Pons (tissue), 1 donor: ENCODE results near the gene ADGRL3.

Source experiments
- DNase-seq: peaks from one replicate; pipeline ENCODE4 v3.0.0-alpha.2; 2016; ENCODE audit warnings: low spot score

The ADGRL3 gene

GRCh38 chr4:61426229-61426628 is 226.1 kb downstream of the ADGRL3 start:
- no peak for DNase-seq

- DNase-seq: no peak
Measured at GRCh38 chr4:61427099-61427817, 227.1 kb downstream of the ADGRL3 start.

- no peak for DNase-seq
Measured at GRCh38 chr4:61427818-61428495, 227.8 kb downstream of the ADGRL3 start.

DNA sequence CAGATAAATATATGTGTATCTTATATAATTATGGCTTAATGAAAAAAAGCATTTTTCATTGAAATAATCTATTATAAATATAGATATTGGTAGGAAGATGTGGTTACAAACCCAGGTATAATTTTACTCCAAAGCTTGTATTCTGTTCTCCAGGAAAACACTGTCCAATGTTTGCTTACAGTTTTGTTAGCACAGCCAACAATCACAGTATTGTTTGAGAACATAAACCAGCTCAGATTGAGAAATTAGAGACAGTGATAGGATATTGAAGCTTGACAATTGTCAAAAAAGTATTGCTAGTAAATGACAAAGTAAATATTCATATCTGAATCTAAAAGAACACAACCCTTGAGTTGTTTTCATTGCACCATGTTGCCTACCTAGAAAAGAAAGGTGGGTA is 228.8 kb downstream of the ADGRL3 start:
- peak; percentile 85 for DNase-seq

DNA sequence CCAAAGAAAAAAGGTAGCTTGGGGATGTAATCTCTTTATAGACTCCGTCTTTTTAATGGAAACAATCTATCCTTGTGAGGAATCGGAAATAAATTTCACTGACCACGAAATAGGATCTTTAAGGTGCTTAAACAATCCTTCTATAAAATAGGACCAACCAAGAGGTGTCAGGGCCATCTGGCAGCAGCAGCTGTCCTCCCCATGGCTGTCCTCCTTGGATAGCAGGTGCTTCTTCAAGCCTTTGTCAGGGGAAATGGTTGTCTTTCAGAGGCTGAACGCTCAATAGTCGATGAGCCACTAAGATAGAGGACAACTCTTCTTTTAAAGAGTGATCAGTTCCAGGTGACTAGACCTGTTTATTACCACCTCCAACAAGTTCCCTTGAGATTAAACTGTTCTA is 231.0 kb downstream of the ADGRL3 start:
- no peak for DNase-seq

GRCh38 chr4:61437923-61438322 is 237.8 kb downstream of the ADGRL3 start:
- no peak for DNase-seq

DNA sequence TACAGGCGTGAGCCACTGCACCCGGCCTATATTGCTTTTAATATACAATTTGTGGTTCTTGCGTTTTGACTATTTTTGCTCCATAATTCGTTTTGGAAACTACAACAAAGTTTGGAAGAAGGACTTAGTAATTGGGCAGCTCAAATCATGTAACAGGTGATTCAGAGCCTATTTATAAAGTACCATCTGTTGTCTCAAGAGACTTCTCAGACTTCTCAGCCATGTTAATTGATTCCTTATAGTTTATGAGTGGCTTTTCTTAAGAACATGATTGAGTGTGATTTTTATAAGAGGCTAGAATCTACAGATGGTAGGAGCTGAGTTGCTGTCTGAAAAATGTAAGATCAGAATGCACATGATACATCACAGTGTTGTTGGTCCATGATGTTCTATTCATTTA is 240.2 kb downstream of the ADGRL3 start:
- no peak for DNase-seq

DNA sequence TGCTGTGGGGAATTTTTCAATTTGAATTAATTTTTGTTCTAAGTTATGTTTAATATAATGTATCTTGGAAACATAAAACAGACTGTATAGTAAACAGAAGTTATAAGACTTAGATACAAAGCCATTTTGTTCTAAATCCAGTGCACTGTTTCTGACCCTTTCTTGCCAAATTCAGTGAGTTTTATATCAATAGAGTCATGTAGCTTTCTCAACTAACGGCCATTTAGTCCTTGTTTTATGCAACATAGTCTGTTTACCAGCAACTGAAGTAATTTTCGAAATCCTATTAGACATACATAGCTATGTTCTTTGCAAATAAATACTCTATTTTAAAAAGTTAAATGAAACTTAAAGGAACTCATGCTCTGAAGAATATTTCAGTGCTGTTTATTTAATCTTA is 242.8 kb downstream of the ADGRL3 start:
- DNase-seq: peak; percentile 52

- peak; percentile 55 for DNase-seq
Measured at GRCh38 chr4:61443813-61444510, 243.8 kb downstream of the ADGRL3 start.

DNA sequence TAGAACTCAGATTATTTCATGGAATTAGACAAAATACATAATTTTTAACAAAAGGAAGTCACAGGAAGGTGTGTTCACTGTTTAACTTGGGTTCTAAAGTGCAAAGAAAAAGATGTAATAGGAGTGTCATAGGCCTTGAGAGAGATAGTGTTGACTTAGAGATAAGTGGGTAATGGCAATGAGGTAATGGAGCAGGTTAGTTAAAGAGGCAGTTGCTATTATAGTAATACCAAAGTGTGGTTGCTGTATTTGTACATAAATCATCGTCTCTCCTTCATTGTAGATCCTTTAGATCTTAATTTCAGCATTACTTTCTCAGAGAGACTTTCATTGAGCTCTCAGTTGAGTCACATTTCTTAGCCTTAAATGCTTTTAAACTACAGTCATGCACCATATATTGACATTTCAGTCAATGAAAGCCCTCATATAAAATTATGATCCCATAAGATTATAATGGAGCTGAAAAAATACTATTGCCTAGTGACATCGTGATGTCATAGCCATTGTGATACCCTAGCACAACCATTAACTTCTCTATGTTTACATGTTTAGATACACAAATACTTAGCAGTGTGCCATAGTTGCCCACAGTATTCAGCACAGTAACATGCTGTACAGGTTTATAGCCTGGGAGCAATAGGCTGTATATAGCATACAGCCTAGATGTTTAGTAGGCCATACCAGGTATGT is 245.4 kb downstream of the ADGRL3 start:
- no peak for DNase-seq

DNA sequence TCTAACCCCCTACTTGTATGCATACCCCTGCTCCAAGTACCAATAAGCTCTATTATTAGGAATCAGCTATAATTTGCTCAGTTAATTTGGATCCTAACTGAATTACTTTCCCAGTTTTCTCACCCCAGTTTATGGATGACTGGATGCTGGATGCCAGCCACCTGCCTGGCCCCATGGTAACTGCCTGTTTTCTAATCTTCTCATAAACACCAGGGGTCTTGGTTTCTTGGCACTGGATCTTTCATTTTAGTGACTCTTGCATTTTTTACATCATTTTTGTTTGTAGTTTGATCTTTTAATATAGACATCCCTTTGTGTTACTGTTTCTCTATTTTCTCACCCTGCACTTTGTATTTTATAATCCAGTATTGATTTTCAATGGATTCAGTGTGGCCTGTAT is 246.8 kb downstream of the ADGRL3 start:
- DNase-seq: no peak

DNA sequence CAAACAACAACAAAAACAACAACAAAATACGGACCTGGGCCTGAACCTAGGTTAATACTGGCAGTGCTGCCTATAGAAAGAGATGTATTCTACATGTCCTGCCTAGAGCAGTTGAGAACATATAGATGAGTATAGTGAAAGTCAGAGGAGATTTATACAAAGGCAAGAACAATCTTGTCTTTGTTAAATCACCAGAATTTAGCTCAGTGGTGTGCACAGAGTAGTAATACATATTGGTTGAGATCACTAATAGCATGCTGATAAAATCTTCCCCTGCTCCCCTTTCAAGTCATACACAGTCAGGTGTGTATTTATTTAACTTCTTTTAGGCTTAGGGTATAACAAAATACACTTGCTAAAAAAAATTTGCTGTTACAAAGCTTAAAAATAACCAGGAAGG is 247.8 kb downstream of the ADGRL3 start:
- peak; percentile 23 for DNase-seq

DNA sequence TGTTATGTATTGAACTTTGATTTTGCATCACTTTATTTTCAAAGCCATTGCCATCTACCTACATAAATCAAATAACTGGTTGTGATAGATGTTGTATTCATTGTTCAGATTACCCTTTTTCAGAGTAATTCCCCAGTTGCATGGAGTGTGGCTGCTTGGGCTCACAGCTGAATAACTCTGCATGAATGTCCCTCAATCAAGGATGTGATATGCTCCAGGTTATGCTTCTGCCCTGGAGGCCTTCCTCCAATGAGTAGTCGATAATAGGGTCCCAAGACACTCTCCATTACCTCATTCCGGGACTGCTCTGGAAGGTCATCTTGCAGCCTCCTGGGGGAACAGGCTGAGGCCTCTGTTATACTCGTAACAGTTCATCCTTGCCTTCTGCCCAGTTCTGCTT is 251.8 kb downstream of the ADGRL3 start:
- no peak for DNase-seq

- DNase-seq: peak; percentile 73
Measured at GRCh38 chr4:61461956-61462355, 261.8 kb downstream of the ADGRL3 start.

- no peak for DNase-seq
Measured at GRCh38 chr4:61462451-61463326, 262.6 kb downstream of the ADGRL3 start.

GRCh38 chr4:61468024-61468720 is 268.0 kb downstream of the ADGRL3 start:
- DNase-seq: peak; percentile 63

DNA sequence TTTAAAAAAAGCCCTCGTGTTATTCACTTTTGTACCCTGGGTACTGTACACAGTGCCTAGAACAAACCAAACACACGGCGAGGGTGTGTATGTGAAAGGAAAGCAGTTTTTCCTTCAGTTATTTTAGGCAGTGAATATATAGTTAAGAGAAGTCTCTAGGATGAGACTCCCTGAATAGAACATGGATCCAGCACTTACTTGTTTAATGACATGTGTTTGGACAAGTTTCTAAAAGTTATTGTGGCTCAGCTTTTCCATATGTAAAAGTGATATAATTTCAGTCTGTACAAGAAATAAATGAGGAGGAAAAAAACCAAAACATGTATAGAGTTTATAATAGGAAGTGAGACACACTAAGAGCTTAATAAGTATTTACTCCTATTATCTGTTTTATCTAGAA is 273.2 kb downstream of the ADGRL3 start:
- DNase-seq: no peak

GRCh38 chr4:61478340-61478739 is 278.2 kb downstream of the ADGRL3 start:
- DNase-seq: no peak

GRCh38 chr4:61485056-61485455 is 284.9 kb downstream of the ADGRL3 start:
- DNase-seq: no peak

- DNase-seq: no peak
Measured at GRCh38 chr4:61489927-61490326, 289.8 kb downstream of the ADGRL3 start.

DNA sequence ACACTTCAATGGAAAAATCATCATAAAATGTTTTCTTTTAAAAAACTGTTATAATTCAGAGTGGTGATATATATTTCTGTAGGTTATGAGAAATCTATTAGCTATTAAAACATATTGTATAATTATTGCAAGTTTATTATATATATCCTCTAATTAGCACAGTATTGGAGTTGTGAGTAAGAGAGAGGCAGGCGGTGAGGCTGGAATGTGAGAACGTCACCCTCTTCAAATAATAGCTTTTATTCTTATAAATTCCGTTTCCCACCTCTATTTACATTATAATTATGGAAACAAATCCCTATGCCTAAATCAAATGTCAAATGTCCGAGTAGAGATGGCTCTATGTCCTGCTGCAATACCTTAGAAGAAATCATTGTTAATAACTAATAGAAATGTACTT is 292.9 kb downstream of the ADGRL3 start:
- no peak for DNase-seq
